ENCODE results near the gene PON2. TPM values are rescaled to one million over a fixed set of nuclear protein-coding genes. Genes with fewer than 3 reads are reported as not detected.
A peak's percentile ranks its signal among the peaks of the same experiment; 100 is the strongest.

Gene PON2
- 100 to 1,000 TPM; 120 to 299 (median 188) TPM for total RNA-seq

GRCh38 chr7:95434557-95435421 lies at the start of gene PON2:
PON2 (minus strand) TSS chr7:95435028; CDS start chr7:95434951, 77 bp downstream.
- Histone ChIP-seq H3K4me3 (peak within 1 kb of the TSS; percentile 53 to 95 (median 75)), H3K27ac (peak within 1 kb of the TSS; percentile 87 to 94 (median 91)), H3K4me1 (peaks cover 11 to 39% (median 15%) of the 10 kb centered on the region in 4 donors), H3K27me3 (no peaks in the 10 kb centered on the region), H3K36me3 (no peaks in the 10 kb centered on the region), H3K9me3 (no peaks in the 10 kb centered on the region)
- peak; percentile 88 for DNase-seq
- in situ Hi-C loops (cut with MboI; ENCODE audit: low pct_ligation_motif_present in 1 of 4, low pct_unique_long_range_greater_than_20kb in 1 of 4, low sequenced_read_pairs in 3 of 4), result no loop called here
- intact Hi-C loops (cut with DNase I; ENCODE audit: low total_unique reads), result no loop called here
- TF ChIP-seq, protein P1, sequence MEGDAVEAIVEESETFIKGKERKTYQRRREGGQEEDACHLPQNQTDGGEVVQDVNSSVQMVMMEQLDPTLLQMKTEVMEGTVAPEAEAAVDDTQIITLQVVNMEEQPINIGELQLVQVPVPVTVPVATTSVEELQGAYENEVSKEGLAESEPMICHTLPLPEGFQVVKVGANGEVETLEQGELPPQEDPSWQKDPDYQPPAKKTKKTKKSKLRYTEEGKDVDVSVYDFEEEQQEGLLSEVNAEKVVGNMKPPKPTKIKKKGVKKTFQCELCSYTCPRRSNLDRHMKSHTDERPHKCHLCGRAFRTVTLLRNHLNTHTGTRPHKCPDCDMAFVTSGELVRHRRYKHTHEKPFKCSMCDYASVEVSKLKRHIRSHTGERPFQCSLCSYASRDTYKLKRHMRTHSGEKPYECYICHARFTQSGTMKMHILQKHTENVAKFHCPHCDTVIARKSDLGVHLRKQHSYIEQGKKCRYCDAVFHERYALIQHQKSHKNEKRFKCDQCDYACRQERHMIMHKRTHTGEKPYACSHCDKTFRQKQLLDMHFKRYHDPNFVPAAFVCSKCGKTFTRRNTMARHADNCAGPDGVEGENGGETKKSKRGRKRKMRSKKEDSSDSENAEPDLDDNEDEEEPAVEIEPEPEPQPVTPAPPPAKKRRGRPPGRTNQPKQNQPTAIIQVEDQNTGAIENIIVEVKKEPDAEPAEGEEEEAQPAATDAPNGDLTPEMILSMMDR (IDR thresholded peaks at IDR 0.05), result peak in 1 of 5 experiments; percentile 8
- TF ChIP-seq EP300 (IDR thresholded peaks at IDR 0.05; ENCODE audit: low read depth) (peak; percentile 2), POLR2AphosphoS5 (IDR thresholded peaks at IDR 0.05) (peak; percentile 34 to 84 (median 62)), POLR2A (IDR thresholded peaks at IDR 0.05) (peak; percentile 69)
- 1 to 2% methylated on average over 15 to 53 of the region's 58 CpGs for WGBS, 2 donors (ENCODE audit: low coverage in 1 of 2)

- in situ Hi-C loops (cut with MboI; ENCODE audit: low pct_ligation_motif_present in 1 of 4, low pct_unique_long_range_greater_than_20kb in 1 of 4, low sequenced_read_pairs in 3 of 4), result loop anchor here in 2 of 4 donors (25.0 kb wide), 1 partner anchor 1020 kb away; no protein-coding TSS in a partner anchor
These were observed 47.6 kb upstream of the PON2 start for GRCh38 chr7:95482424-95482823.

GRCh38 chr7:95481271-95482165 lies 46.7 kb upstream of the PON2 start:
- Histone ChIP-seq H3K4me3 (no peak overlapping the region), H3K27me3 (no peaks in the 10 kb centered on the region), H3K36me3 (no peaks in the 10 kb centered on the region), H3K4me1 (peaks cover 0 to 8% (median 0%) of the 10 kb centered on the region in 4 donors), H3K9me3 (no peaks in the 10 kb centered on the region), H3K27ac (no peak overlapping the region)
- in situ Hi-C loops (cut with MboI; ENCODE audit: low pct_ligation_motif_present in 1 of 4, low pct_unique_long_range_greater_than_20kb in 1 of 4, low sequenced_read_pairs in 3 of 4) (loop anchor here in 2 of 4 donors (25.0 kb wide), 1 partner anchor 1019 kb away; no protein-coding TSS in a partner anchor), intact Hi-C loops (cut with DNase I; ENCODE audit: low total_unique reads) (no loop called here)
- no peak for DNase-seq
- WGBS, 2 donors (ENCODE audit: low coverage in 1 of 2), result 88 to 94% methylated on average over 2 to 3 of the region's 3 CpGs
- TF ChIP-seq, protein P1 (IDR thresholded peaks at IDR 0.05), result no peak
- TF ChIP-seq EP300 (IDR thresholded peaks at IDR 0.05; ENCODE audit: low read depth) (no peak), POLR2A (IDR thresholded peaks at IDR 0.05) (no peak), POLR2AphosphoS5 (IDR thresholded peaks at IDR 0.05) (no peak)

More at GRCh38 chr7:95482424-95482823, 47.6 kb upstream of the PON2 start:
- Histone ChIP-seq H3K4me3 (no peak overlapping the region), H3K27me3 (no peaks in the 10 kb centered on the region), H3K36me3 (no peaks in the 10 kb centered on the region), H3K27ac (no peak overlapping the region), H3K9me3 (no peaks in the 10 kb centered on the region), H3K4me1 (no peaks in the 10 kb centered on the region)
- intact Hi-C loops (cut with DNase I; ENCODE audit: low total_unique reads), result no loop called here
- WGBS, 2 donors (ENCODE audit: low coverage in 1 of 2), result 82 to 87% methylated on average over 3 to 4 of the region's 4 CpGs
- no peak for DNase-seq
- TF ChIP-seq, protein P1 (IDR thresholded peaks at IDR 0.05), result no peak
- TF ChIP-seq EP300 (IDR thresholded peaks at IDR 0.05; ENCODE audit: low read depth) (no peak), POLR2AphosphoS5 (IDR thresholded peaks at IDR 0.05) (no peak), POLR2A (IDR thresholded peaks at IDR 0.05) (no peak)

All from transverse colon (tissue), 4 donors.